ENCODE measurements around the gene RBX1. TPM values are rescaled to one million over a fixed set of nuclear protein-coding genes. Genes with fewer than 3 reads are reported as not detected.
"Not testable (repeated sequence)": the region's sequence is repeated elsewhere in the genome, so short reads cannot be mapped to it uniquely, and the experiment has no call there.

Gene RBX1
- total RNA-seq: 10 to 100 TPM; 14.6 to 55.5 (median 46.1) TPM

DNA sequence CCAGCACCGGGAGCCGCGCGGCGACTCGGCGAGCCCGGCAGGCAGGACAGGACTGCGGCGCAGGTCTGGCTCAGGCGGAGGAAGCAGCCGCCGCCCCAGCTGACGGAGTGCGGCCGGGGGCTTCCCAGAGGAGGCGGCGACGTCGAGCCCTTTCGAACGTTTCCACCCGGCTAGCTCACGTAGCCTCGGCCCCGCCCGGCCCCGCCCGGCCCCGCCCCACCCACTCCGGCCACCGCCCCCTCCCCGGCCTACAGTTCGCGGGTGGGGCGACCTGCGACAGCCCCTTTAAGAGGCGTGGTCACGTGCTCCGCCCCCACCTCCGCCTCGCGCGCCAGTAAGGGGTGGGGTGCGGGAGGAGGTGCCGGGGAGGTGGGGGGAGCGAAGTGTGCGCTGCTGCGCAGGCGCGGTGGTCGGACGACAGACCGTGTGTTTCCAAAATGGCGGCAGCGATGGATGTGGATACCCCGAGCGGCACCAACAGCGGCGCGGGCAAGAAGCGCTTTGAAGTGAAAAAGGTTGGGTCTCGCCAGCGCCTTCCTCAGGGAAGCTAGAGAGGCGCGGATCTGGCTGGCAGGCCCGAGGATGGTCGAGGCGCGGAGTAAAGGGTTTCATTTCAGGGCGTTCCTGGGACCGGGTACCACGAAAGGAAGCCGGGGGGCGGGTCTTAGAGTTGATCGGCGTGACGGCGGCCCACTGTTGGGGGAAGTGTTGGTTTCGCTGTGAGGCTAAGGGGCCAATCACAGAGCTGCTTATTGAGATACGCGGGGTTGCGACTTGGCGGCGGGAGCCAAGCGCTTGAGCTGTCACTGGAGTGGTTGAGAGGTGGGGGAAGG lies at the start of gene RBX1:
TSS of gene RBX1 (plus strand) at position 417 of the 833 bp plus-strand sequence. CDS start at position 438, 21 bp downstream.
- Histone ChIP-seq H3K9me3 (no peaks in the 10 kb centered on the region), H3K4me3 (peak within 1 kb of the TSS; percentile 64 to 90 (median 74)), H3K36me3 (peaks cover 0 to 27% (median 13%) of the 10 kb centered on the region in 4 donors), H3K4me1 (peaks cover 21 to 31% (median 23%) of the 10 kb centered on the region in 4 donors), H3K27ac (peak within 1 kb of the TSS; percentile 96 to 99 (median 97)), H3K27me3 (no peaks in the 10 kb centered on the region)
- DNase-seq (peak; percentile 98 to 99), ATAC-seq (ENCODE audit: low FRiP score in 2 of 2) (peak; percentile 98 to 99)
- TF ChIP-seq, protein P1, sequence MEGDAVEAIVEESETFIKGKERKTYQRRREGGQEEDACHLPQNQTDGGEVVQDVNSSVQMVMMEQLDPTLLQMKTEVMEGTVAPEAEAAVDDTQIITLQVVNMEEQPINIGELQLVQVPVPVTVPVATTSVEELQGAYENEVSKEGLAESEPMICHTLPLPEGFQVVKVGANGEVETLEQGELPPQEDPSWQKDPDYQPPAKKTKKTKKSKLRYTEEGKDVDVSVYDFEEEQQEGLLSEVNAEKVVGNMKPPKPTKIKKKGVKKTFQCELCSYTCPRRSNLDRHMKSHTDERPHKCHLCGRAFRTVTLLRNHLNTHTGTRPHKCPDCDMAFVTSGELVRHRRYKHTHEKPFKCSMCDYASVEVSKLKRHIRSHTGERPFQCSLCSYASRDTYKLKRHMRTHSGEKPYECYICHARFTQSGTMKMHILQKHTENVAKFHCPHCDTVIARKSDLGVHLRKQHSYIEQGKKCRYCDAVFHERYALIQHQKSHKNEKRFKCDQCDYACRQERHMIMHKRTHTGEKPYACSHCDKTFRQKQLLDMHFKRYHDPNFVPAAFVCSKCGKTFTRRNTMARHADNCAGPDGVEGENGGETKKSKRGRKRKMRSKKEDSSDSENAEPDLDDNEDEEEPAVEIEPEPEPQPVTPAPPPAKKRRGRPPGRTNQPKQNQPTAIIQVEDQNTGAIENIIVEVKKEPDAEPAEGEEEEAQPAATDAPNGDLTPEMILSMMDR (IDR thresholded peaks at IDR 0.05): peak in 1 of 6 experiments; percentile 7
- TF ChIP-seq EP300 (IDR thresholded peaks at IDR 0.05) (peak in 1 of 4 donors; percentile 83), POLR2A (IDR thresholded peaks at IDR 0.05) (peak in 3 of 4 donors; percentile 70 to 97 (median 96)), POLR2AphosphoS5 (IDR thresholded peaks at IDR 0.05) (peak; percentile 85 to 90)
- WGBS, 2 donors: 1 to 2% methylated on average over 21 to 42 of the region's 86 CpGs

DNA sequence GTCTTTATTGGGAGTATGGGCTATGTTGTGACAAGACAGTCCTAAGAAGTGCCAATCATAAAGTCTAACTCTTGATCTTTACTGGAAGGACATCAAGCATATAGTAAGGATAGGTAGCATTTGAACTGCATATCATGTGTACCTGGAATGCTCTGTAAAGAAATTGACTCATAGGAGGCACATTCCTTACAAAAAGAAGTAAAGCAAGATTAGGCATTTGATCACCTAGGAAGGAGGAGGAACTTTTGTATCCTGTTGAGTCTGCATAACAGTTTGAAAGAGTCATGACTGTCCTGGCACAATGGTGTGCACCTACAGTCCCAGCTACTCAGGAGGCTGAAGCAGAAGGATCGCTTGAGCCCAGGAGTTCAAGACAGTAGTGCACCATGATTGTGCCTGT lies 47.1 kb upstream of the RBX1 start:
- H3K9me3 ChIP-seq: no peaks in the 10 kb centered on the region
- 86 to 100% methylated on average over 1 of the region's 1 CpG for WGBS, 2 donors
- TF ChIP-seq POLR2AphosphoS5 (IDR thresholded peaks at IDR 0.05) (no peak), EP300 (IDR thresholded peaks at IDR 0.05) (no peak), POLR2A (IDR thresholded peaks at IDR 0.05) (no peak)
- TF ChIP-seq, protein P1 (IDR thresholded peaks at IDR 0.05): no peak

DNA sequence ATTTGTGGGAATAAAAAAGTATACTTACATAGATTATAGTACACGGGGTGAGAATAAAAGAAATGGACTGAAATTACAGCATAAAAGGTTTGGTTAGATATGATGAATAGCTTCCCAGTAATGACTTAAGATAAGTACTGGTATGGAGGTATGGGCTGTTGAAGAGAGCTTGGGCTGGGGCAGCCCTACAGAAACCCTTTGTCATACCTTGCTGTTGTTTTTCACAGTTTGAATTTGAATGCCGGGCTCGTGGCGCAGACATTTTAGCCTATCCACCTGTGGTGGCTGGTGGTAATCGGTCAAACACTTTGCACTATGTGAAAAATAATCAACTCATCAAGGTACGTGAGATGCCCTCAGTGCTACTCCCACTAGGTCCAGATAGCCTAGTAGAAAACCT lies 42.3 kb upstream of the RBX1 start:
- DNase-seq: no peak
- TF ChIP-seq POLR2AphosphoS5 (IDR thresholded peaks at IDR 0.05) (no peak), POLR2A (IDR thresholded peaks at IDR 0.05) (no peak), EP300 (IDR thresholded peaks at IDR 0.05) (no peak)
- TF ChIP-seq, protein P1 (IDR thresholded peaks at IDR 0.05): no peak
- no peaks in the 10 kb centered on the region for H3K9me3 ChIP-seq
- no peaks in the 10 kb centered on the region for H3K4me1 ChIP-seq
- 97% methylated on average over 6 of the region's 6 CpGs for WGBS, 2 donors
- H3K27me3 ChIP-seq: no peaks in the 10 kb centered on the region
- H3K4me3 ChIP-seq: no peak overlapping the region
- H3K27ac ChIP-seq: no peak overlapping the region
- H3K36me3 ChIP-seq: peaks cover 0 to 58% (median 17%) of the 10 kb centered on the region in 4 donors
- no peak for ATAC-seq (ENCODE audit: low FRiP score in 2 of 2)

More for the DNA sequence above, 47.1 kb upstream of the RBX1 start:
- ATAC-seq (ENCODE audit: low FRiP score in 2 of 2) (no peak), DNase-seq (no peak)
- Histone ChIP-seq H3K36me3 (peaks cover 0 to 35% (median 7%) of the 10 kb centered on the region in 4 donors), H3K4me1 (no peaks in the 10 kb centered on the region), H3K27ac (no peak overlapping the region), H3K4me3 (no peak overlapping the region), H3K27me3 (no peaks in the 10 kb centered on the region)

DNA sequence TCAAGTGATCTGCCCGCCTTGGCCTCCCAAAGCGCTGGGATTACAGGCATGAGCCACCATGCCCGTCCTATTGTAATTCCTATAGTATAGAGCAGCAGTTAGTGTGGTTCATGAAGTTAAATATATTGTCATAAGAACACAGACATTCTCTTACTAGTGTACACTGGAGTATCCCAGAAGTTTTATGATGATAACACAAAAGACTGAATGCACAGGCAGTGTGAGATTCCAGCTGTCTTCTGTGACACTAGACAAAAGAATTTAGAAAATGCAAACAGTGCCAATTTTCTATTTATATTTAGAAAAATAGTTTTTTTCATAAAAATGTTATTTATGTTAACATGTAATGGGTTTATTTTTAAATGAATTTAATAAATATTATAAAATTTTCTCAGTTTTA lies 39.4 kb upstream of the RBX1 start:
- 88 to 94% methylated on average over 3 of the region's 3 CpGs for WGBS, 2 donors
- Histone ChIP-seq H3K36me3 (peaks cover 0 to 72% (median 25%) of the 10 kb centered on the region in 4 donors), H3K4me1 (no peaks in the 10 kb centered on the region), H3K4me3 (no peak overlapping the region), H3K27me3 (no peaks in the 10 kb centered on the region), H3K9me3 (no peaks in the 10 kb centered on the region), H3K27ac (no peak overlapping the region)
- DNase-seq (no peak), ATAC-seq (ENCODE audit: low FRiP score in 2 of 2) (no peak)
- TF ChIP-seq POLR2AphosphoS5 (IDR thresholded peaks at IDR 0.05): no peak
- TF ChIP-seq, protein P1 (IDR thresholded peaks at IDR 0.05): no peak
- no peak for TF ChIP-seq EP300 (IDR thresholded peaks at IDR 0.05)
- no peak for TF ChIP-seq POLR2A (IDR thresholded peaks at IDR 0.05)

- H3K36me3 ChIP-seq: peaks cover 0 to 74% (median 28%) of the 10 kb centered on the region in 4 donors
- WGBS, 2 donors: 90 to 94% methylated on average over 6 of the region's 6 CpGs
- H3K9me3 ChIP-seq: not testable (repeated sequence)
These were observed 38.2 kb upstream of the RBX1 start for GRCh38 chr22:40912987-40913386.

More at GRCh38 chr22:40912987-40913386, 38.2 kb upstream of the RBX1 start:
- not testable (repeated sequence) for H3K4me1 ChIP-seq; ATAC-seq (ENCODE audit: low FRiP score in 2 of 2); DNase-seq; H3K27me3 ChIP-seq; H3K4me3 ChIP-seq; H3K27ac ChIP-seq
